Astrocyte of the spinal cord (primary cell): ENCODE measurements around the gene FLT1.

ENCODE experiments used
- DNase-seq: peaks from one replicate; pipeline ENCODE4 v3.0.0; 2011; ENCODE audit warnings: low read depth, low spot score
- H3K4me3 ChIP-seq: 2 replicates; pipeline ENCODE4 v1.5.1; 2011; ENCODE audit warnings: low read depth, mild to moderate bottlenecking, low read length, moderate library complexity
- in situ Hi-C: cut with HindIII; loops from 2 replicates; pipeline ENCODE4 v1.10.0; 2017; ENCODE audit warnings: low sequenced_read_pairs
- TF ChIP-seq, protein P1 (sequence below): IDR thresholded peaks from 2 replicates; pipeline ENCODE4 v1.5.1; 2012; ENCODE audit warnings: low read depth, mild to moderate bottlenecking, low read length, inconsistent platforms

Gene FLT1

DNA sequence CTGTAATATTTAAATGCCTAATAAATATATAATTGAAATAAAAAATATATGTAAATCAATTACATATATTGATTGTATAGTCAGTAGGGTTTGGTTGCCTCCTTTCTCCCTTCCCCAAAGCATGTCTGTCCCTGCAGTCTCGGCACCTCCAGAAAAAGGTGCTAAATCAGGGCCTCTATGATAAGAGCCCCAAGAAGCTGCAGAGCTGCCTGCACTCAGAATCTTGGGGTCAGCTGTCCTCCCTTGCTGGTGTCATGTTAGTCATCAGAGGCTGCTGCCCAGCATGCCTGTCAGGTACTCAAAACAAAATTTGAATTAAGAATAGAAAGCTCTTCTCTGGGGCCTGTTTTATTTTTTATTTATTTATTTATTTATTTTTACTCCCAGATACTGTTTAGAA lies 9.8 kb downstream of the FLT1 start:
- no peak overlapping the region for H3K4me3 ChIP-seq
- in situ Hi-C loops, result no loop called here
- TF ChIP-seq, protein P1, sequence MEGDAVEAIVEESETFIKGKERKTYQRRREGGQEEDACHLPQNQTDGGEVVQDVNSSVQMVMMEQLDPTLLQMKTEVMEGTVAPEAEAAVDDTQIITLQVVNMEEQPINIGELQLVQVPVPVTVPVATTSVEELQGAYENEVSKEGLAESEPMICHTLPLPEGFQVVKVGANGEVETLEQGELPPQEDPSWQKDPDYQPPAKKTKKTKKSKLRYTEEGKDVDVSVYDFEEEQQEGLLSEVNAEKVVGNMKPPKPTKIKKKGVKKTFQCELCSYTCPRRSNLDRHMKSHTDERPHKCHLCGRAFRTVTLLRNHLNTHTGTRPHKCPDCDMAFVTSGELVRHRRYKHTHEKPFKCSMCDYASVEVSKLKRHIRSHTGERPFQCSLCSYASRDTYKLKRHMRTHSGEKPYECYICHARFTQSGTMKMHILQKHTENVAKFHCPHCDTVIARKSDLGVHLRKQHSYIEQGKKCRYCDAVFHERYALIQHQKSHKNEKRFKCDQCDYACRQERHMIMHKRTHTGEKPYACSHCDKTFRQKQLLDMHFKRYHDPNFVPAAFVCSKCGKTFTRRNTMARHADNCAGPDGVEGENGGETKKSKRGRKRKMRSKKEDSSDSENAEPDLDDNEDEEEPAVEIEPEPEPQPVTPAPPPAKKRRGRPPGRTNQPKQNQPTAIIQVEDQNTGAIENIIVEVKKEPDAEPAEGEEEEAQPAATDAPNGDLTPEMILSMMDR, result no peak
- DNase-seq, result no peak

DNA sequence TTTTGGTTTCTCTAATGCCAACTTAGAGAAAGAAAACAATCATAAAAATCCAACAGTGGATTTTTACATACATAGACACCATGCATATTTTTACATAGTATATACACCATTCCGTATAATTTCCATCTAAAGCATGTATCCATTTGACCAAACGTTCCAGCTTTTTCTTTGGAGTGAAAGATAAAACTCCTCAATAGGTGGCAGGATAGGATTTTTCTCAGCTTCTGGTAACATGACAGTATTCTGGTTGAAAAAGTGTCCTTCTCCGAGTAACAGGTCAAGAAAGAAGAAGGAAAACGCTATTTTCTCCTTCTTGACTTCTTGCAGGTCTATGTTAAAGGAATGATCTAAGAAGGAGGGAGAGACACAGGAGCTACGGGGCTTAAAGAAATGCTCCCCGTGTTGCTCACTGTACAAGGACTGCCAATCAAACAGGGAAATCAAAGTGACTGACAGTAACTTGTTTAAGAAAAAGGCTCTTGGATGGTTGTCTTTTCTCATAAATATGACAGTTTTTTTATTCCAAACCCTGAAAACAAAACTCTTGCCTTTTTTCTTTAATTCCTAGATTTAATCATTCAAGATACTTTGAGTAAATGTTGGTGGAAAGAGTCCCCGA lies 11.5 kb downstream of the FLT1 start:
- in situ Hi-C loops, result no loop called here
- no peak overlapping the region for H3K4me3 ChIP-seq
- DNase-seq, result no peak
- TF ChIP-seq, protein P1, result no peak

GRCh38 chr13:28479005-28479404 lies 15.9 kb downstream of the FLT1 start:
- TF ChIP-seq, protein P1, result no peak
- DNase-seq, result no peak
- no peak overlapping the region for H3K4me3 ChIP-seq
- in situ Hi-C loops, result no loop called here

DNA sequence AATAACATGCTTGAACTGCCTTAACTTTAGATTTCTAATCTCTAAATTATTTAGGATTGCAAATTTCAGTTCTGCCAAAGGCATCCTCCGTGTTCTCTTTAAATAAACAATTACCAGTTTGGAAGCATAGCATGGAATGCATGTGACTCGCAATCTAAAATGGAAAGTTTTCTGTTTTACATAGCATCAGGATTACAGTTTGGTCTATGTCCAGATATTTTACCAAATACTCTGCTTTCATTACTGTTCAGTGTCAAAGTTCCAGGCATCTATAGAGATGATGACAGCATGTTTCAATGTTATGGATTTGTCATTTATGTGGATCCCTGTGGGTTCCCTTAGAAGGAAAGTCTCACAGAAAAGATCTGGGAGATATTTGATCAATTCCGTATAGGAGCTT lies 16.8 kb downstream of the FLT1 start:
- TF ChIP-seq, protein P1, result no peak
- H3K4me3 ChIP-seq, result no peak overlapping the region
- in situ Hi-C loops, result no loop called here
- peak; percentile 16 for DNase-seq

DNA sequence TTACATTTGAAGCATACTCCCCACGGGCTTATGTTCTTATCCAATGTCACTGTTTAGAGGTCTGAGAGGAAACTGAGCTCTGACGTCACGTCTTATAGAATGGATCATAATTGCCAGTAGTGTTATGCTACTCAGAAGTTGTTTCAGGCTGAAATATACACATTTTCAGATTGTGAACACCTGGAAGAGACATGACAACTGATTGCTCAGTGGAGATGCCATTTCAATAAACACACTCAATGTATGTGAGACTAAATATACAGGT lies 17.3 kb downstream of the FLT1 start:
- in situ Hi-C loops, result no loop called here
- no peak for DNase-seq
- TF ChIP-seq, protein P1, result no peak

DNA sequence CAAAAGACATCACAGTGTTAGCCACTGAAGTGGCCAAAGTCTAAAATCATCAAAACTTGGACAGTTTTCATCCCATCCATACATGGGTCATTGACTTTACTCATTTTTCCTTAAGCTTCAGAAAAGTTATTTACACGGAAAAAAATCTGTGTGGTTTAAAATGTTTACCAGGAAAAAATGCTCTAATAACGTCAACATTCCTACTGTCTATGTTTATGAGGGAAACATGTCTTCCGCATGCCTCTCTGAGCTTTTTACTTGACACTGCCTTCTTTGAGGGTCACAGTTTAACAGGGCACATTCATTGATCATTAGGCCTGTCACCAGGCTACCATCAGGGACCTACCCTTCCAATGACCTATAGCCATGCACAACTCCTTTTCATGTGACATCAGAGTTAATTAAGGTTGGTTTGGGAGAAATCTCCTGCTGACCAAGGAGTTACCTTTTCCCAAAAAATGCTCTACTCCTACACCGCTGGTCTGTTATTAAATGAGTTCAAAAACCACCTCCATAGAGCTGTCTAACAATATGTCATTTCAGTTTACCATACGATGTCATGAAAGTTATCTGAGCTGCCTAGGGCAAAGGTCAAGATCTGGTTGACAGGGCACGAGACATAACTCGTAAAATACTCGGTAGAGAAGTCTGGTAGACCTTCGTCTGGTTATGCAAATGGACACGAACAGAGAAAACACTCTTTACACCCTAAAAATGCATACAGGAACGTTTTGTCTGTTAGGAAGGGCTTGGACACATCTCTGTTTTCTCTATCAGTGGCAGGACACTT lies 17.8 kb downstream of the FLT1 start:
- no peak for DNase-seq
- TF ChIP-seq, protein P1, result no peak
- no peak overlapping the region for H3K4me3 ChIP-seq
- in situ Hi-C loops, result no loop called here

More for the DNA sequence above, 17.3 kb downstream of the FLT1 start:
- no peak overlapping the region for H3K4me3 ChIP-seq
